RWPE2 (cell line): Measurements from ENCODE around the gene FNDC1.

Source experiments
- ATAC-seq: fragments of 200-7000 bp; cut with Tn5 transposase; 3 replicates; pipeline ENCODE4 v1.9.1; 2021; ENCODE audit warnings: low read depth
- DNase-seq: peaks from one replicate; pipeline ENCODE4 v3.0.0-alpha.2; 2020; ENCODE audit warnings: low spot score
- H3K27ac ChIP-seq: fragments of 450-650 bp; 2 replicates; pipeline ENCODE4 v1.5.1; 2017; ENCODE audit warnings: mild to moderate bottlenecking; ENCODE audit not compliant: poor library complexity, severe bottlenecking
- H3K27me3 ChIP-seq: fragments of 250-450 bp; sonication (Bioruptor Pico); 2 replicates; pipeline ENCODE4 v1.5.1; 2021; ENCODE audit warnings: mild to moderate bottlenecking, moderate library complexity; ENCODE audit not compliant: insufficient read depth, poor library complexity, severe bottlenecking
- H3K36me3 ChIP-seq: fragments of 250-450 bp; sonication (Bioruptor Pico); 2 replicates; pipeline ENCODE4 v1.5.1; 2020; ENCODE audit warnings: low read depth, mild to moderate bottlenecking, moderate library complexity
- H3K4me1 ChIP-seq: fragments of 250-450 bp; sonication (Bioruptor Pico); 2 replicates; pipeline ENCODE4 v1.5.1; 2021; ENCODE audit warnings: mild to moderate bottlenecking, moderate library complexity; ENCODE audit not compliant: insufficient read depth, poor library complexity, severe bottlenecking
- H3K4me3 ChIP-seq: fragments of 250-450 bp; sonication (Bioruptor Pico); 2 replicates; pipeline ENCODE4 v1.5.1; 2021; ENCODE audit warnings: mild to moderate bottlenecking, moderate library complexity; ENCODE audit not compliant: severe bottlenecking
- H3K9me3 ChIP-seq: fragments of 250-450 bp; sonication (Bioruptor Pico); 2 replicates; pipeline ENCODE4 v1.5.1; 2021; ENCODE audit warnings: mild to moderate bottlenecking, moderate library complexity; ENCODE audit not compliant: severe bottlenecking
- CTCF ChIP-seq: fragments of 450-650 bp; IDR thresholded peaks from one replicate; pipeline ENCODE4 v1.5.1; 2017; ENCODE audit warnings: mild to moderate bottlenecking, moderate library complexity; ENCODE audit not compliant: poor library complexity, severe bottlenecking

Gene FNDC1

DNA sequence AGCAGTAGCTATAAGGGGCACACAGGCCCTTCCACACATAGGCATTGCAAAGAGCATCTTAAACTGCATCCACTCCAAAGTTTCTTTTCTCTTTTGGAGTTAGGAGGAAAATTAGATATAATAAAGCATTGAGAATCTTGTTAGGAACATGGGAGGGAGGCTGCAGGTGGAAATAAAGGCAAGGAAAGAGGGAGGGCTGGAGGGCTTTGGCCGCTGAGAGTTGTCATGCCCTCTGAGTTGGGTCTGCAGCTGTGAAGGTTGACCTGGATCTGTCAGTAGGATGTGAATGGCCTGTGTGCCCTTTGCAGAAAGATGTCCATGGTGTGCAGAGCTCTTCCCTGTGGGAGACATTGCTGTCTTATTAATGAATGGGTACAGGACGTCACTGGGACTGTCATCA lies 134.0 kb downstream of the FNDC1 start:
- DNase-seq (no peak), ATAC-seq (no peak)
- TF ChIP-seq CTCF, result no peak
- no peaks in the 10 kb centered on the region for H3K36me3 ChIP-seq
- peaks cover 9% of the 10 kb centered on the region for H3K27me3 ChIP-seq
- no peaks in the 10 kb centered on the region for H3K9me3 ChIP-seq
- no peak overlapping the region for H3K4me3 ChIP-seq
- H3K4me1 ChIP-seq, result no peaks in the 10 kb centered on the region
- no peak overlapping the region for H3K27ac ChIP-seq

GRCh38 chr6:159303784-159304183 lies 134.6 kb downstream of the FNDC1 start:
- ATAC-seq (no peak), DNase-seq (no peak)
- no peaks in the 10 kb centered on the region for H3K9me3 ChIP-seq
- H3K27me3 ChIP-seq, result peaks cover 9% of the 10 kb centered on the region
- no peak overlapping the region for H3K27ac ChIP-seq
- TF ChIP-seq CTCF, result no peak
- H3K4me1 ChIP-seq, result no peaks in the 10 kb centered on the region
- no peaks in the 10 kb centered on the region for H3K36me3 ChIP-seq
- H3K4me3 ChIP-seq, result no peak overlapping the region

DNA sequence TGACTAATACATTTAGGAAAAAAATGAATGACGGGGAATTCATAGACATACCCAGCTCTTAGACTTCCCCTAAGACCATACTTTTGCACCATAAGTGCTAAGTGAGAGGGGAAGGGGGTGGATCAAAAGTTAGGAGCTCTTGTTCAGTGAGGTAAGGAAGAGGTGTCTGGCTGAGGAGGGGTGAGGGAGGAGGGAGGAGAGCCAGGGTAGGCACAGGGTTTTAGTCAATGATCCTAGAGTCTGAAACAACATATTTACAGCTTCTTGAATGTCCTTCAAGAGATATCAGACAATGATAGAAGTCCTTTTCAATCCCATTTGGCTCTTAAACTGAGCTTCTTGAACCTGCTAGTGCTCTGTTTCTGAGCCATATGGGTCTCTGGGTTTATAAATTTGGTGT lies 135.4 kb downstream of the FNDC1 start:
- Histone ChIP-seq H3K4me3 (no peak overlapping the region), H3K27ac (no peak overlapping the region), H3K36me3 (no peaks in the 10 kb centered on the region), H3K9me3 (no peaks in the 10 kb centered on the region), H3K27me3 (peaks cover 9% of the 10 kb centered on the region), H3K4me1 (no peaks in the 10 kb centered on the region)
- ATAC-seq (no peak), DNase-seq (no peak)
- TF ChIP-seq CTCF, result no peak

GRCh38 chr6:159305159-159305558 lies 136.0 kb downstream of the FNDC1 start:
- DNase-seq, result no peak
- no peak overlapping the region for H3K27ac ChIP-seq
- H3K4me1 ChIP-seq, result no peaks in the 10 kb centered on the region
- H3K4me3 ChIP-seq, result no peak overlapping the region
- ATAC-seq, result no peak
- no peaks in the 10 kb centered on the region for H3K36me3 ChIP-seq
- H3K27me3 ChIP-seq, result peaks cover 9% of the 10 kb centered on the region
- no peak for TF ChIP-seq CTCF
- no peaks in the 10 kb centered on the region for H3K9me3 ChIP-seq

DNA sequence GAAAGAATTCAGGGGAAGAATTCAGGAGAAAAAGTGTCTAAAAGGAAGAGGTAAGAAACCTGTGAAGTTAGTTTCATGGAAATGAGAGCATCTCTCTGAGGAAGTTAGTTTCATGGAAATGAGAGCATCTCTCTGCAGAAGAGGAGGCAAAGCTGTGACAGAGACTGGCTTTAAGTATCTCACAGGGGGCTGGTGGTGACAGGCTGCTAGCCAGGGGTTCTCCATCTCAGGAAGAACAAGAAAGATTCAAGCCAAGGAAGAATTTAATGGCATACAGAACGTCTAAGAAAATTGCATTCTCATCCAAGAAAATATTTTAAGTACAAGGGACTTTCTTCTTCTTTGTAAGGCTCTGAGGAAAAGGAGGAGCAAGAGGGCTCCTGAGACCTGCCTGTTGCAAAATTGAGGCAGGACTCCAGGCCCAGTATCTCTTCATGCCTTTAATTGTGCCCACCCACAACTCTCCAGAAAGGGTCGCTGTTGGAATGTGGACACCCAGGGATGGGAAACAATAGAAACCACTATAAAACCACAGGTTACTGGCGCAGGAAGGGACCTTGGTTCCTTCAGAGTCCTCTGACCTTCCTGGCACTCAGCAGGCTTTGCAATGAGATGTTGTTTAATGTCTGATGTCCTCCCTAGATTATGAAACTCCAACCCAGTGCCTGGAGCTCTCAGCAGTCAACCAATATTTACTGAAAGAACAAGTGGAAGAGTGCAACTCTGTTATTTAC lies 136.8 kb downstream of the FNDC1 start:
- ATAC-seq (no peak), DNase-seq (no peak)
- H3K4me1 ChIP-seq, result no peaks in the 10 kb centered on the region
- H3K27ac ChIP-seq, result no peak overlapping the region
- H3K27me3 ChIP-seq, result peaks cover 9% of the 10 kb centered on the region
- no peak overlapping the region for H3K4me3 ChIP-seq
- H3K36me3 ChIP-seq, result no peaks in the 10 kb centered on the region
- H3K9me3 ChIP-seq, result no peaks in the 10 kb centered on the region
- TF ChIP-seq CTCF, result no peak
